ENCODE results near the gene ADRB1.

DNA sequence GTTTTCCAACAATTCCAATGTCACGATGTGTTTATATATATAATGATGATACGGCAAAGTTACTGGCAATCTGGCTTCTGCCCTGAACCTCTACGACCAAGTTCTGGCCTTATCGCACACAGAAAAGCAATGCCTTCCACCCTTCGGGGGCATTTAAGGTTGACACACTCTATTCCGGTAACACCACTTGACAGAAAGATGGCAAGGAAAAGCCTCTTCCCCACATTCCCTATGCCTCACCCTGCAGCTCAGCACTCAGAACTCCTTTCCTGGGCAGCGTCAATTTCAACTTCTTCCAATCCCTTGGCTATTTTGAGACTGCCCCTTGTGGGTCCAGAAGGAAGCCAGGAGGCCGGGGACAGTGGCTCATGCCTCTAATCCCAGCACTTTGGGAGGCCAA is 2.5 kb upstream of the ADRB1 start:
- TF ChIP-seq, protein P1, sequence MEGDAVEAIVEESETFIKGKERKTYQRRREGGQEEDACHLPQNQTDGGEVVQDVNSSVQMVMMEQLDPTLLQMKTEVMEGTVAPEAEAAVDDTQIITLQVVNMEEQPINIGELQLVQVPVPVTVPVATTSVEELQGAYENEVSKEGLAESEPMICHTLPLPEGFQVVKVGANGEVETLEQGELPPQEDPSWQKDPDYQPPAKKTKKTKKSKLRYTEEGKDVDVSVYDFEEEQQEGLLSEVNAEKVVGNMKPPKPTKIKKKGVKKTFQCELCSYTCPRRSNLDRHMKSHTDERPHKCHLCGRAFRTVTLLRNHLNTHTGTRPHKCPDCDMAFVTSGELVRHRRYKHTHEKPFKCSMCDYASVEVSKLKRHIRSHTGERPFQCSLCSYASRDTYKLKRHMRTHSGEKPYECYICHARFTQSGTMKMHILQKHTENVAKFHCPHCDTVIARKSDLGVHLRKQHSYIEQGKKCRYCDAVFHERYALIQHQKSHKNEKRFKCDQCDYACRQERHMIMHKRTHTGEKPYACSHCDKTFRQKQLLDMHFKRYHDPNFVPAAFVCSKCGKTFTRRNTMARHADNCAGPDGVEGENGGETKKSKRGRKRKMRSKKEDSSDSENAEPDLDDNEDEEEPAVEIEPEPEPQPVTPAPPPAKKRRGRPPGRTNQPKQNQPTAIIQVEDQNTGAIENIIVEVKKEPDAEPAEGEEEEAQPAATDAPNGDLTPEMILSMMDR (IDR thresholded peaks at IDR 0.05), result no peak
- TF ChIP-seq POLR2AphosphoS5 (IDR thresholded peaks at IDR 0.05) (no peak), POLR2A (IDR thresholded peaks at IDR 0.05) (no peak)

Data from breast epithelium (tissue), 3 donors.